Effector memory CD4-positive, alpha-beta T cell (primary cell): ENCODE results near the gene CAPN3.

ENCODE experiments used
- DNase-seq, 3 donors: peaks; one replicate each; pipeline ENCODE4 v3.0.0-alpha.2; 2020
- H3K27ac ChIP-seq: 2 replicates; pipeline ENCODE4 v1.7.0; 2013; ENCODE audit warnings: mild to moderate bottlenecking, low read length, moderate library complexity; ENCODE audit not compliant: insufficient read depth, poor library complexity, severe bottlenecking
- H3K27me3 ChIP-seq: replicated peaks from 2 replicates; pipeline ENCODE4 v1.7.0; 2013; ENCODE audit warnings: mild to moderate bottlenecking, low read length; ENCODE audit not compliant: insufficient read depth, control insufficient read depth, poor library complexity, severe bottlenecking
- H3K36me3 ChIP-seq: 2 replicates; pipeline ENCODE4 v1.7.0; 2013; ENCODE audit warnings: mild to moderate bottlenecking, low read length, moderate library complexity; ENCODE audit not compliant: control insufficient read depth, insufficient read depth
- H3K4me1 ChIP-seq: 2 replicates; pipeline ENCODE4 v1.7.0; 2013; ENCODE audit warnings: low read length, mild to moderate bottlenecking; ENCODE audit not compliant: control insufficient read depth, insufficient read depth, poor library complexity, severe bottlenecking
- H3K4me3 ChIP-seq: 2 replicates; pipeline ENCODE4 v1.7.0; 2013; ENCODE audit warnings: low read length, low read depth, mild to moderate bottlenecking; ENCODE audit not compliant: insufficient read depth, poor library complexity, severe bottlenecking
- H3K9me3 ChIP-seq: 2 replicates; pipeline ENCODE4 v1.7.0; 2013; ENCODE audit warnings: mild to moderate bottlenecking, low read length, moderate library complexity; ENCODE audit not compliant: control insufficient read depth

The CAPN3 gene

GRCh38 chr15:42402455-42403205 is 43.3 kb downstream of the CAPN3 start:
- DNase-seq: no peak
- no peaks in the 10 kb centered on the region for H3K27me3 ChIP-seq
- no peak overlapping the region for H3K27ac ChIP-seq
- no peaks in the 10 kb centered on the region for H3K4me1 ChIP-seq
- no peak overlapping the region for H3K4me3 ChIP-seq
- peaks cover 7% of the 10 kb centered on the region for H3K36me3 ChIP-seq
- no peaks in the 10 kb centered on the region for H3K9me3 ChIP-seq

GRCh38 chr15:42403389-42403788 is 44.1 kb downstream of the CAPN3 start:
- H3K9me3 ChIP-seq: no peaks in the 10 kb centered on the region
- H3K27ac ChIP-seq: no peak overlapping the region
- H3K4me1 ChIP-seq: no peaks in the 10 kb centered on the region
- H3K4me3 ChIP-seq: no peak overlapping the region
- peaks cover 7% of the 10 kb centered on the region for H3K36me3 ChIP-seq
- DNase-seq: no peak
- no peaks in the 10 kb centered on the region for H3K27me3 ChIP-seq

GRCh38 chr15:42404461-42405235 is 45.3 kb downstream of the CAPN3 start:
- H3K9me3 ChIP-seq: no peaks in the 10 kb centered on the region
- H3K36me3 ChIP-seq: peaks cover 5% of the 10 kb centered on the region
- H3K27me3 ChIP-seq: no peaks in the 10 kb centered on the region
- no peak overlapping the region for H3K4me3 ChIP-seq
- H3K4me1 ChIP-seq: no peaks in the 10 kb centered on the region
- H3K27ac ChIP-seq: no peak overlapping the region
- no peak for DNase-seq

GRCh38 chr15:42405863-42406482 is 46.7 kb downstream of the CAPN3 start:
- Histone ChIP-seq H3K9me3 (no peaks in the 10 kb centered on the region), H3K36me3 (no peaks in the 10 kb centered on the region), H3K27ac (no peak overlapping the region), H3K27me3 (no peaks in the 10 kb centered on the region), H3K4me1 (no peaks in the 10 kb centered on the region), H3K4me3 (no peak overlapping the region)
- DNase-seq: no peak

- no peaks in the 10 kb centered on the region for H3K4me1 ChIP-seq
- H3K36me3 ChIP-seq: peaks cover 5% of the 10 kb centered on the region
- no peaks in the 10 kb centered on the region for H3K9me3 ChIP-seq
- H3K27ac ChIP-seq: no peak overlapping the region
- DNase-seq: no peak
- H3K4me3 ChIP-seq: no peak overlapping the region
- H3K27me3 ChIP-seq: no peaks in the 10 kb centered on the region
Observed at GRCh38 chr15:42408178-42408577, 48.9 kb downstream of the CAPN3 start.

- no peaks in the 10 kb centered on the region for H3K27me3 ChIP-seq
- peaks cover 5% of the 10 kb centered on the region for H3K36me3 ChIP-seq
- H3K9me3 ChIP-seq: no peaks in the 10 kb centered on the region
- no peak for DNase-seq
- no peaks in the 10 kb centered on the region for H3K4me1 ChIP-seq
- no peak overlapping the region for H3K27ac ChIP-seq
- H3K4me3 ChIP-seq: no peak overlapping the region
Observed at GRCh38 chr15:42409011-42409410, 49.7 kb downstream of the CAPN3 start.

GRCh38 chr15:42411884-42412283 is 52.6 kb downstream of the CAPN3 start:
- no peak for DNase-seq
- Histone ChIP-seq H3K4me1 (no peaks in the 10 kb centered on the region), H3K27ac (no peak overlapping the region), H3K9me3 (no peaks in the 10 kb centered on the region), H3K27me3 (no peaks in the 10 kb centered on the region), H3K36me3 (peaks cover 20% of the 10 kb centered on the region), H3K4me3 (no peak overlapping the region)

GRCh38 chr15:42413920-42414319 is 54.6 kb downstream of the CAPN3 start:
- H3K4me1 ChIP-seq: no peaks in the 10 kb centered on the region
- H3K36me3 ChIP-seq: peaks cover 31% of the 10 kb centered on the region
- no peak overlapping the region for H3K27ac ChIP-seq
- DNase-seq: no peak
- H3K27me3 ChIP-seq: no peaks in the 10 kb centered on the region
- H3K9me3 ChIP-seq: no peaks in the 10 kb centered on the region
- H3K4me3 ChIP-seq: no peak overlapping the region

- Histone ChIP-seq H3K27ac (no peak overlapping the region), H3K27me3 (no peaks in the 10 kb centered on the region), H3K4me1 (no peaks in the 10 kb centered on the region), H3K36me3 (peaks cover 46% of the 10 kb centered on the region), H3K9me3 (no peaks in the 10 kb centered on the region), H3K4me3 (no peak overlapping the region)
- DNase-seq: no peak
Observed at GRCh38 chr15:42419369-42419768, 60.1 kb downstream of the CAPN3 start.

- Histone ChIP-seq H3K4me1 (no peaks in the 10 kb centered on the region), H3K27ac (no peak overlapping the region), H3K27me3 (no peaks in the 10 kb centered on the region), H3K36me3 (peaks cover 48% of the 10 kb centered on the region), H3K4me3 (no peak overlapping the region), H3K9me3 (no peaks in the 10 kb centered on the region)
- DNase-seq: no peak
Observed at GRCh38 chr15:42421376-42421775, 62.1 kb downstream of the CAPN3 start.
